ENCODE measurements around the gene IER3IP1.

GRCh38 chr18:47113796-47114540 lies 62.2 kb downstream of the IER3IP1 start:
- TF ChIP-seq FOXM1 (IDR thresholded peaks at IDR 0.05; ENCODE audit: borderline replicate concordance), result no peak
- no peak for TF ChIP-seq NFRKB (IDR thresholded peaks at IDR 0.05)
- TF ChIP-seq TARDBP (IDR thresholded peaks at IDR 0.05), result no peak
